Stimulated activated CD4-positive, alpha-beta T cell treated with anti-CD3 and anti-CD28 coated beads, Interleukin-1b, Interleukin-23, amount 100 ng/mL, for 48 hours (primary cell): ENCODE measurements around the gene ZNF43.
"Not testable (repeated sequence)": the region's sequence is repeated elsewhere in the genome, so short reads cannot be mapped to it uniquely, and the experiment has no call there.

Source experiments
- DNase-seq: peaks from one replicate; pipeline ENCODE4 v3.0.0-alpha.2; 2020

ZNF43 gene

GRCh38 chr19:21789466-21790085 is 46.4 kb downstream of the ZNF43 start:
- no peak for DNase-seq

GRCh38 chr19:21786936-21787335 is 49.0 kb downstream of the ZNF43 start:
- DNase-seq = no peak

- DNase-seq = not testable (repeated sequence)
Observed at GRCh38 chr19:21775792-21776191, 60.2 kb downstream of the ZNF43 start.

DNA sequence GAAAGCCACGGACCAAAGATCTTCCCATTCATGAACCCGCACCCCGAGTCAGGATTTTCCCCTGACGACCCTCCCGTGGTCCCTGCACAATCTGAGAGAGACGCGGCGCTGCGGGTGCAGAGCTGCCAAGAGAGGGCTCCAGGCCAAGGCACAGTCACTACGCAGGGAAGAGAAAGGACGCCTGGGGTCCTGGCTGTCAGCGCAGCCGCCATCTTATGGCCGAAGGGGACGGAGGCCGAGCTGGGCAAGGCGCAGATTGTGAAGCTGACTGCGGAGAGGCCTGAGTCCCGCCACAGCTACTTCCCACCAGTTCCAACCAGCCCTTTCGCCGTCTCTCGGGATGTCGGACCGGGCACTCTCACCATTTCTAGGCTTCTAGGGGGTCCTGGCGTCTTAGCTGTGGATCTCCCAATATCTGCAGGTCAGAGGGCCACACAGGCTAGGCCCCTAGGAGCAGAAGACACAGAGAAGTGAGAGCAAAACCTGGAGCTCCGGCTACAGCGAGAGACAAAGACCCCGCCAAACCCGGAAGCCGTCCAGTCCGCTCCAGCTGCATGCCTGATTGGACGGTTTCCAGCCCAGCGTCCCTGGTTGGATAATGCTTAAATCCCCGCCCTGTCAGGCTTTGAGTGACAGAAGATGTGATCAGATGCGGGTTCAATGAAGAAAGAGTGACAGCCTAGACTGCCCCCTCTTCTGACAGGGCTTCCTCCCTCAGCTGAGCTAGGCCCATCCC is 68.7 kb downstream of the ZNF43 start, which contains the start of gene ZNF100:
TSS of gene ZNF100 (minus strand) at position 515 of the 736 bp plus-strand sequence. CDS start at position 365, 150 bp downstream.
- peak; percentile 91 for DNase-seq

GRCh38 chr19:21766705-21767064 is 69.3 kb downstream of the ZNF43 start:
- not testable (repeated sequence) for DNase-seq

DNA sequence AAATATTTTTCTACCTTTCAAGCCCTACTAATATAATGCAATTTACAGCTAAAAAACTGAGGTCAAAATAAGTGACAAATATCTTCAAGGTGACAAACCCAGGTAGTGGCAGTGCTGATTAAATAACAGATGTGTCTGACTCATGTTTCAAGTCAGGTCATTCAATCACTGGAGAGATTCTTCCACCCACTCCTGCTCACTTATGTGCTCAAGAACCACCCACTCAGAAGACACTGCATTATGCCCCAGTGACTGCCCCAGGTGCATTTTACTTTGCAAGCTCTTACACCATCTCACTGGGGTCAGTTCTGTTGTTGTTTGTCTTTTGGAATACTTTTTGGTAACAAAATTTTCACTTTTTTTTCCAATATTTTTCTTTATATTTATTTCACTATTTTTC is 70.8 kb downstream of the ZNF43 start:
- peak; percentile 25 for DNase-seq

DNA sequence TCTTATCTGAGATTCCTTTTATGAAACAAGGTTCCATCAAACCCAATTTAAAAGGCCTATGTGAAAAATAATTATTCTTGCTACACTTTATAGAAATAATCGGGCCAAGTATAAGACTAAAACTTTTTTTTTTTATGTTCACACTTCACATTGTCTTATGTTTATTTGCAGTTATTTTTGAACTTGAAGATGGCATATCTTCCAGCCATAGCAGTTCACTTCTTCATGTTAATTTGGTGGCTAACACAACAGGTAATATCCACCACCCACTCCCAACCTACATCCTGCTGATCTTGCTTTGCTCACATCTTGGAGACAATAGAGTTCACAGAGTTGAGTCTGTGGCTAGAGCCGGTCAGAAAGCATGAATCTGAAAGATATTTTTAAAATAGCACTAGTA is 74.4 kb downstream of the ZNF43 start:
- not testable (repeated sequence) for DNase-seq

DNA sequence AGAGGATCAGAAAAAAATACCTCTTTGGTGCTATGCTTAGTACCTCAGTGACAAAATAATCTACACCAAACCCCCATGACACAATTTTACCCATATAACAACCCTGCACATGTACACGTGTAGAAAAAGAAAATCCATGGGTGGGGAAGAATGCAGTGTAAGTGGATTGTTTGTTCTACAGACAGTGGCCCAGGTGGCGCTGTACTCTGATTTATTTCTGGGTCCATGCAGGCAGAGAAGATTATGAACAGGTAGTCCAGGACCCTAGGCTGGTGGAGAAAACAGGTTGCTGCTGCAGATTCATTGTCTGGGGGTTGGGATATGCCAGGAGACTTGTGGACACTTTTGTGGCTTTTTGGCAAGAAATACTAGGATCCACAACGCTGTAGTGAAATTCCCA is 77.7 kb downstream of the ZNF43 start:
- DNase-seq = no peak

- DNase-seq = not testable (repeated sequence)
Observed at GRCh38 chr19:21755555-21755954, 80.4 kb downstream of the ZNF43 start.
